Transverse colon (tissue), 4 donors: ENCODE data around the gene RBBP8NL. TPM values are rescaled to one million over a fixed set of nuclear protein-coding genes. Genes with fewer than 3 reads are reported as not detected.

Experiments
- DNase-seq: peaks from one replicate; pipeline ENCODE4 v3.0.0-alpha.2; 2019
- H3K27ac ChIP-seq, 4 donors: fragments of 200-600 bp; sonication (generic); 2 replicates each; pipeline ENCODE4 v1.5.1; 2016 to 2018; ENCODE audit warnings: inconsistent platforms in 4 of 4
- H3K27me3 ChIP-seq: fragments of 200-600 bp; sonication (generic); 2 replicates; pipeline ENCODE4 v1.5.1; 2017; ENCODE audit warnings: inconsistent platforms
- H3K36me3 ChIP-seq, 4 donors: fragments of 200-600 bp; sonication (generic); 2 replicates each; pipeline ENCODE4 v1.5.1; 2017 to 2019; ENCODE audit warnings: inconsistent platforms in 4 of 4
- H3K4me1 ChIP-seq, 4 donors: fragments of 200-600 bp; sonication (generic); 2 replicates each; pipeline ENCODE4 v1.5.1; 2017 to 2020; ENCODE audit warnings: inconsistent platforms in 4 of 4
- H3K4me3 ChIP-seq, 4 donors: fragments of 200-600 bp; sonication (generic); 1 replicate in 1 of 4; 2 replicates in 3 of 4; pipeline versions ENCODE4 v1.5.1 to v1.6.1; 2017 to 2019; ENCODE audit warnings: inconsistent platforms in 4 of 4
- H3K9me3 ChIP-seq, 2 donors: fragments of 200-600 bp; sonication (generic); 2 replicates each; pipeline ENCODE4 v1.5.1; 2017 to 2019; ENCODE audit warnings: inconsistent platforms in 2 of 2
- EP300 ChIP-seq: sonication (generic); formaldehyde crosslinking; IDR thresholded peaks from one replicate; pipeline ENCODE4 v1.6.1; 2017; ENCODE audit warnings: antibody characterized with exemption, low read depth
- POLR2A ChIP-seq: fragments of 450-650 bp; IDR thresholded peaks from one replicate; pipeline ENCODE4 v1.6.1; 2016; ENCODE audit warnings: antibody characterized with exemption, mild to moderate bottlenecking, moderate library complexity
- POLR2AphosphoS5 ChIP-seq, 3 donors: sonication (generic); formaldehyde crosslinking; IDR thresholded peaks; one replicate each; pipeline ENCODE4 v1.6.1; 2016; ENCODE audit warnings: antibody characterized with exemption in 3 of 3
- WGBS, 2 donors: methylation state at CpG; one replicate each; pipeline ENCODE4 v1.1.5; 2018; ENCODE audit warnings: low coverage in 1 of 2; 5-methylcytosine and 5-hydroxymethylcytosine counted together
- in situ Hi-C, 4 donors: fragments of 200-750 bp; cut with MboI; loops; one replicate each; pipeline versions ENCODE4 v1.15.0 to v1.15.1; 2017; ENCODE audit warnings: low sequenced_read_pairs in 3 of 4, low pct_ligation_motif_present in 1 of 4, low pct_unique_long_range_greater_than_20kb in 1 of 4
- intact Hi-C: fragments of 100-400 bp; cut with DNase I; formaldehyde crosslinking; loops from one replicate; pipeline ENCODE4 v1.15.1; 2023; ENCODE audit warnings: low total_unique reads
- total RNA-seq, 4 donors: library from RNA; depleted of rRNA; stranded (reverse); fragments of >200 nt; gene quantifications; one replicate each; pipeline ENCODE4 v1.1.0, GENCODE V29; 2016
- TF ChIP-seq, protein P1 (sequence below), 5 experiments: fragments of 200-600 bp in 3 of 5; fragments of 450-650 bp in 2 of 5; sonication (generic) in 3 of 5; IDR thresholded peaks; 1 replicate in 2 of 5; 2 replicates in 3 of 5; pipeline ENCODE4 v1.5.1; 2016 to 2017; ENCODE audit warnings: antibody characterized with exemption in 5 of 5, inconsistent platforms in 3 of 5, mild to moderate bottlenecking in 2 of 5, moderate library complexity in 1 of 5

Gene RBBP8NL
- total RNA-seq, 4 donors from 2014 or later: 0.75 to 9.4 (median 4.3) TPM

GRCh38 chr20:62420846-62421715, 6.3 kb downstream of the RBBP8NL start:
- H3K36me3 ChIP-seq: no peaks in the 10 kb centered on the region
- no peak for DNase-seq
- H3K27ac ChIP-seq: no peak overlapping the region
- H3K4me3 ChIP-seq: no peak overlapping the region
- no peaks in the 10 kb centered on the region for H3K27me3 ChIP-seq
- intact Hi-C loops (no loop called here), in situ Hi-C loops (no loop called here)
- H3K9me3 ChIP-seq: no peaks in the 10 kb centered on the region
- no peaks in the 10 kb centered on the region for H3K4me1 ChIP-seq
- WGBS, 2 donors: 95% methylated on average over 20 of the region's 24 CpGs; no CpG with 5 or more reads in 1 of the 2 donors
- no peak for TF ChIP-seq EP300
- no peak for TF ChIP-seq POLR2AphosphoS5 (IDR thresholded peaks at IDR 0.05)
- TF ChIP-seq, protein P1, sequence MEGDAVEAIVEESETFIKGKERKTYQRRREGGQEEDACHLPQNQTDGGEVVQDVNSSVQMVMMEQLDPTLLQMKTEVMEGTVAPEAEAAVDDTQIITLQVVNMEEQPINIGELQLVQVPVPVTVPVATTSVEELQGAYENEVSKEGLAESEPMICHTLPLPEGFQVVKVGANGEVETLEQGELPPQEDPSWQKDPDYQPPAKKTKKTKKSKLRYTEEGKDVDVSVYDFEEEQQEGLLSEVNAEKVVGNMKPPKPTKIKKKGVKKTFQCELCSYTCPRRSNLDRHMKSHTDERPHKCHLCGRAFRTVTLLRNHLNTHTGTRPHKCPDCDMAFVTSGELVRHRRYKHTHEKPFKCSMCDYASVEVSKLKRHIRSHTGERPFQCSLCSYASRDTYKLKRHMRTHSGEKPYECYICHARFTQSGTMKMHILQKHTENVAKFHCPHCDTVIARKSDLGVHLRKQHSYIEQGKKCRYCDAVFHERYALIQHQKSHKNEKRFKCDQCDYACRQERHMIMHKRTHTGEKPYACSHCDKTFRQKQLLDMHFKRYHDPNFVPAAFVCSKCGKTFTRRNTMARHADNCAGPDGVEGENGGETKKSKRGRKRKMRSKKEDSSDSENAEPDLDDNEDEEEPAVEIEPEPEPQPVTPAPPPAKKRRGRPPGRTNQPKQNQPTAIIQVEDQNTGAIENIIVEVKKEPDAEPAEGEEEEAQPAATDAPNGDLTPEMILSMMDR (IDR thresholded peaks at IDR 0.05): no peak
- TF ChIP-seq POLR2A: no peak

DNA sequence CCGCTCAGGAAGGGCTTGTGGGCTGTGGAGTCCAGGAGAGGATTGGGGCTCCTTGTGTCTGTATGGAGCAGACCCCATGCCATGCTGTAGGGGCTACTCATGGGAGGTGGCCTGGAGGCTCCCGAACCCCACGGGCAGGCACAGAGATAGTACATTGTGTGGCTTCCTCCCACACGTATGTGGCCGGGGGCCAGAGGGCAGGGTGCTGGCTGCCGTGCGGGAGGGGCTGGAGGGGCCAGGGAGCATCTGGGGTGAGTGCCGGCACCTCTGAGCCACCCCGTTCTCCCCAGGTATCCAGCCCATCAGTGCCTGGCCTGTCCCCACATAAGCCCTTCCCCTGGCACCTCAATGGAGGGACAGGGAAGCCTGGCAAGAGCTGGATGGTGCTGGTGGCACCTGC, 7.6 kb downstream of the RBBP8NL start:
- no peak overlapping the region for H3K27ac ChIP-seq
- no peaks in the 10 kb centered on the region for H3K27me3 ChIP-seq
- no peak overlapping the region for H3K4me3 ChIP-seq
- H3K4me1 ChIP-seq: peaks cover 0 to under 1% (median 0%) of the 10 kb centered on the region in 4 donors
- intact Hi-C loops (loop anchor here (10.0 kb wide), 2 partner anchors 195 to 765 kb away; no protein-coding TSS in a partner anchor), in situ Hi-C loops (no loop called here)
- 83% methylated on average over 2 of the region's 9 CpGs; no CpG with 5 or more reads in 1 of the 2 donors for WGBS, 2 donors
- DNase-seq: no peak
- no peaks in the 10 kb centered on the region for H3K36me3 ChIP-seq
- TF ChIP-seq EP300 (no peak), POLR2A (no peak), POLR2AphosphoS5 (IDR thresholded peaks at IDR 0.05) (no peak)
- TF ChIP-seq, protein P1 (IDR thresholded peaks at IDR 0.05): no peak
- no peaks in the 10 kb centered on the region for H3K9me3 ChIP-seq

DNA sequence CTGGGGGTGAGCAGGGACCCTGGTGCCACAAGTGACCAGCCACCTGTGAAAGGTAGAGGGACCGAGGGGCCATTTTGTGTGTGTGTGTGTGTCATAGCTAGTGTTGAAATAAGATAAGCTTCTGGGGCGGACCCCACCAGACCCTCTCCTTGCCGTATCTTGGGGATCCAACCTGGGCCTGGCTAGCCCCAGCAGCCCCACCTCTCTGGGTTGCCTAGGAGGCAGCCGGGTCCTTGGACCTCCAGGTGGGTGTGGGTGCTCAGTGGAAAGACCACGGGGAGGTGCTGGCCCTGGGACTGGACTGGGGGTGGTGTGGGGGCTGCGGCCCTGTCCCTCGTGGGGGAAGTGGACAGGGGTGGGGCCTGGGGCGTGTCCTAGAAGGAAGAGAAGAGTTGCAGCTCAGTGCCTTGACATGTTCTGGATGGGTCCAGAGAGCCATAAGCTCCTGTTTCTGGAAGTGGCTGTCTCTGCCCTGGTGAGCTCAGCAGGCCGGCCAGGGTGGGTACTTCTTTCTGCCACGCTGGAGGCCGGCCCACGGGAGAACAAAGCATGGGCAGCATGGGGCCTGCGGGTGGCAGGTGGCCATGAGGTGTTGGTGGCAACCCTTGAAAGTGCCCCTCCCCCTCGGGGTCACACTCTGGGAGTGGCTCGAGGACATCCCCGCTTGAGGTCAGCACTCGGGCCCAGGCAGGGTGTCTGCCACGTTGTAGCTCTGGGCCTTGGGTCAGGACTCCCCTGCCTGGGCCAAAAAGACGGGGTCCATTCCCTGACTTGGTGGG, 8.4 kb downstream of the RBBP8NL start:
- TF ChIP-seq, protein P1 (IDR thresholded peaks at IDR 0.05): no peak
- TF ChIP-seq POLR2AphosphoS5 (IDR thresholded peaks at IDR 0.05) (no peak), EP300 (no peak), POLR2A (no peak)
- Histone ChIP-seq H3K36me3 (no peaks in the 10 kb centered on the region), H3K27ac (no peak overlapping the region), H3K4me3 (no peak overlapping the region), H3K9me3 (no peaks in the 10 kb centered on the region), H3K27me3 (no peaks in the 10 kb centered on the region), H3K4me1 (peaks cover 5 to 9% (median 7%) of the 10 kb centered on the region in 4 donors)
- in situ Hi-C loops (no loop called here), intact Hi-C loops (loop anchor here (10.0 kb wide), 2 partner anchors 196 to 764 kb away; no protein-coding TSS in a partner anchor)
- DNase-seq: no peak
- WGBS, 2 donors: 80% methylated on average over 18 of the region's 19 CpGs; no CpG with 5 or more reads in 1 of the 2 donors
